Omental fat pad (tissue), 4 donors: Measurements from ENCODE around the gene LRSAM1. TPM values are rescaled to one million over a fixed set of nuclear protein-coding genes. Genes with fewer than 3 reads are reported as not detected.

ENCODE experiments used
- ATAC-seq: fragments of 150-250 bp; one replicate; pipeline ENCODE4 v1.9.1; 2016; ENCODE audit warnings: mild to moderate bottlenecking, moderate library complexity; ENCODE audit not compliant: low FRiP score
- DNase-seq: peaks from one replicate; pipeline ENCODE4 v3.0.0-alpha.2; 2019; ENCODE audit warnings: low spot score
- CTCF ChIP-seq, 3 donors: fragments of 450-650 bp; IDR thresholded peaks; one replicate each; pipeline ENCODE4 v1.5.1; 2016 to 2017; ENCODE audit warnings: antibody characterized with exemption in 3 of 3, mild to moderate bottlenecking in 3 of 3, moderate library complexity in 2 of 3
- total RNA-seq, 4 donors: library from RNA; depleted of rRNA; stranded (reverse); fragments of >200 nt; gene quantifications; one replicate each; pipeline ENCODE4 v1.1.0, GENCODE V29; 2016

LRSAM1 gene
- total RNA-seq, 4 donors from 2014 or later: 8.3 to 14.6 (median 10.8) TPM

GRCh38 chr9:127530206-127530941, 79.1 kb downstream of the LRSAM1 start:
- ATAC-seq: no peak
- no peak for DNase-seq
- TF ChIP-seq CTCF (IDR thresholded peaks at IDR 0.05): no peak

GRCh38 chr9:127531676-127532075, 80.4 kb downstream of the LRSAM1 start:
- TF ChIP-seq CTCF (IDR thresholded peaks at IDR 0.05): no peak
- ATAC-seq: no peak

GRCh38 chr9:127534250-127534906, 83.1 kb downstream of the LRSAM1 start:
- TF ChIP-seq CTCF (IDR thresholded peaks at IDR 0.05): no peak
- DNase-seq (no peak), ATAC-seq (no peak)

More at GRCh38 chr9:127531676-127532075, 80.4 kb downstream of the LRSAM1 start:
- no peak for DNase-seq

- ATAC-seq: no peak
- DNase-seq: no peak
- TF ChIP-seq CTCF (IDR thresholded peaks at IDR 0.05): no peak
Observed at GRCh38 chr9:127534931-127535330, 83.6 kb downstream of the LRSAM1 start.

GRCh38 chr9:127535396-127535795, 84.1 kb downstream of the LRSAM1 start:
- no peak for ATAC-seq
- no peak for DNase-seq
- no peak for TF ChIP-seq CTCF (IDR thresholded peaks at IDR 0.05)

GRCh38 chr9:127535834-127536233, 84.5 kb downstream of the LRSAM1 start:
- no peak for ATAC-seq
- no peak for TF ChIP-seq CTCF (IDR thresholded peaks at IDR 0.05)
- DNase-seq: no peak

- DNase-seq: no peak
- no peak for TF ChIP-seq CTCF (IDR thresholded peaks at IDR 0.05)
- ATAC-seq: no peak
Observed at GRCh38 chr9:127536499-127536898, 85.2 kb downstream of the LRSAM1 start.
